ENCODE results near the gene EXOC5.

The EXOC5 gene

GRCh38 chr14:57169901-57170300 is 98.8 kb downstream of the EXOC5 start:
- Histone ChIP-seq H3K27ac (ENCODE audit: low read length) (no peak overlapping the region), H3K27me3 (ENCODE audit: control insufficient read depth in 1 of 2, insufficient read depth in 2 of 2, low read length in 2 of 2) (no peaks in the 10 kb centered on the region), H3K4me1 (ENCODE audit: control insufficient read depth, insufficient read depth, low read length) (no peaks in the 10 kb centered on the region), H3K9me3 (ENCODE audit: control insufficient read depth in 2 of 2, low read length in 2 of 2) (no peaks in the 10 kb centered on the region), H3K36me3 (ENCODE audit: control insufficient read depth in 2 of 2, insufficient read depth in 2 of 2, low read length in 2 of 2) (no peaks in the 10 kb centered on the region), H3K4me3 (ENCODE audit: low read length in 2 of 2) (no peak overlapping the region), H3K9ac (ENCODE audit: low read length in 2 of 2) (no peak overlapping the region)

- no peak overlapping the region for H3K27ac ChIP-seq (ENCODE audit: low read length)
- no peak overlapping the region for H3K9ac ChIP-seq (ENCODE audit: low read length in 2 of 2)
- no peaks in the 10 kb centered on the region for H3K9me3 ChIP-seq (ENCODE audit: control insufficient read depth in 2 of 2, low read length in 2 of 2)
- H3K4me3 ChIP-seq (ENCODE audit: low read length in 2 of 2): no peak overlapping the region
- no peaks in the 10 kb centered on the region for H3K36me3 ChIP-seq (ENCODE audit: control insufficient read depth in 2 of 2, insufficient read depth in 2 of 2, low read length in 2 of 2)
- H3K27me3 ChIP-seq (ENCODE audit: control insufficient read depth in 1 of 2, insufficient read depth in 2 of 2, low read length in 2 of 2): no peaks in the 10 kb centered on the region
- no peaks in the 10 kb centered on the region for H3K4me1 ChIP-seq (ENCODE audit: control insufficient read depth, insufficient read depth, low read length)
These were observed 100.5 kb downstream of the EXOC5 start for GRCh38 chr14:57168138-57168679.

GRCh38 chr14:57161583-57162234 is 107.0 kb downstream of the EXOC5 start:
- H3K27me3 ChIP-seq (ENCODE audit: control insufficient read depth in 1 of 2, insufficient read depth in 2 of 2, low read length in 2 of 2): peaks cover 0 to 3% of the 10 kb centered on the region in 2 donors
- peak overlapping the region; percentile 7 to 30 for H3K4me3 ChIP-seq (ENCODE audit: low read length in 2 of 2)
- H3K4me1 ChIP-seq (ENCODE audit: control insufficient read depth, insufficient read depth, low read length): no peaks in the 10 kb centered on the region
- H3K9ac ChIP-seq (ENCODE audit: low read length in 2 of 2): no peak overlapping the region
- no peak overlapping the region for H3K27ac ChIP-seq (ENCODE audit: low read length)
- no peaks in the 10 kb centered on the region for H3K36me3 ChIP-seq (ENCODE audit: control insufficient read depth in 2 of 2, insufficient read depth in 2 of 2, low read length in 2 of 2)
- no peaks in the 10 kb centered on the region for H3K9me3 ChIP-seq (ENCODE audit: control insufficient read depth in 2 of 2, low read length in 2 of 2)

- no peak overlapping the region for H3K27ac ChIP-seq (ENCODE audit: low read length)
- H3K9ac ChIP-seq (ENCODE audit: low read length in 2 of 2): no peak overlapping the region
- H3K27me3 ChIP-seq (ENCODE audit: control insufficient read depth in 1 of 2, insufficient read depth in 2 of 2, low read length in 2 of 2): peaks cover 0 to 6% of the 10 kb centered on the region in 2 donors
These were observed 108.4 kb downstream of the EXOC5 start for GRCh38 chr14:57160333-57160732.

GRCh38 chr14:57153286-57153685 is 115.4 kb downstream of the EXOC5 start:
- Histone ChIP-seq H3K9me3 (ENCODE audit: control insufficient read depth in 2 of 2, low read length in 2 of 2) (no peaks in the 10 kb centered on the region), H3K36me3 (ENCODE audit: control insufficient read depth in 2 of 2, insufficient read depth in 2 of 2, low read length in 2 of 2) (no peaks in the 10 kb centered on the region), H3K4me1 (ENCODE audit: control insufficient read depth, insufficient read depth, low read length) (no peaks in the 10 kb centered on the region), H3K27ac (ENCODE audit: low read length) (no peak overlapping the region), H3K4me3 (ENCODE audit: low read length in 2 of 2) (no peak overlapping the region), H3K9ac (ENCODE audit: low read length in 2 of 2) (no peak overlapping the region), H3K27me3 (ENCODE audit: control insufficient read depth in 1 of 2, insufficient read depth in 2 of 2, low read length in 2 of 2) (peaks cover 0 to 2% of the 10 kb centered on the region in 2 donors)

More at GRCh38 chr14:57160333-57160732, 108.4 kb downstream of the EXOC5 start:
- H3K9me3 ChIP-seq (ENCODE audit: control insufficient read depth in 2 of 2, low read length in 2 of 2): no peaks in the 10 kb centered on the region
- no peak overlapping the region for H3K4me3 ChIP-seq (ENCODE audit: low read length in 2 of 2)
- no peaks in the 10 kb centered on the region for H3K4me1 ChIP-seq (ENCODE audit: control insufficient read depth, insufficient read depth, low read length)
- no peaks in the 10 kb centered on the region for H3K36me3 ChIP-seq (ENCODE audit: control insufficient read depth in 2 of 2, insufficient read depth in 2 of 2, low read length in 2 of 2)
